Stimulated activated CD4-positive, alpha-beta T cell treated with anti-CD3 and anti-CD28 coated beads, Interleukin-15, amount 100 ng/mL, for 48 hours (primary cell): ENCODE measurements around the gene GBF1.

ENCODE experiments used
- DNase-seq, 2 donors: peaks; one replicate each; pipeline ENCODE4 v3.0.0-alpha.2; 2020; ENCODE audit warnings: low read depth in 2 of 2

The GBF1 gene

GRCh38 chr10:102394079-102394800 lies 148.9 kb downstream of the GBF1 start:
- peak; percentile 97 for DNase-seq

- peak; percentile 46 to 52 for DNase-seq
Measured at GRCh38 chr10:102394801-102395399, 149.6 kb downstream of the GBF1 start.

- peak; percentile 76 to 84 for DNase-seq
Measured at GRCh38 chr10:102395400-102396316, 150.3 kb downstream of the GBF1 start, which contains the start of gene NFKB2. NFKB2 (plus strand) TSS chr10:102395705; CDS start chr10:102395960, 255 bp downstream.

GRCh38 chr10:102396317-102396650 lies 151.0 kb downstream of the GBF1 start:
- DNase-seq = no peak

- no peak for DNase-seq
Measured at GRCh38 chr10:102396730-102397151, 151.4 kb downstream of the GBF1 start.

GRCh38 chr10:102397222-102398171 lies 152.2 kb downstream of the GBF1 start:
- DNase-seq = no peak

GRCh38 chr10:102398172-102399020 lies 153.1 kb downstream of the GBF1 start:
- DNase-seq = no peak

- peak; percentile 71 to 82 for DNase-seq
Measured at GRCh38 chr10:102399217-102400021, 154.1 kb downstream of the GBF1 start.

- no peak for DNase-seq
Measured at GRCh38 chr10:102400076-102400475, 154.7 kb downstream of the GBF1 start.

- no peak for DNase-seq
Measured at GRCh38 chr10:102400598-102401341, 155.4 kb downstream of the GBF1 start.

- no peak for DNase-seq
Measured at GRCh38 chr10:102401342-102401654, 156.0 kb downstream of the GBF1 start.

GRCh38 chr10:102401735-102402511 lies 156.6 kb downstream of the GBF1 start:
- no peak for DNase-seq

GRCh38 chr10:102402512-102402896 lies 157.2 kb downstream of the GBF1 start:
- DNase-seq = no peak

GRCh38 chr10:102403115-102403514 lies 157.8 kb downstream of the GBF1 start:
- no peak for DNase-seq

- no peak for DNase-seq
Measured at GRCh38 chr10:102404361-102405107, 159.2 kb downstream of the GBF1 start.

- no peak for DNase-seq
Measured at GRCh38 chr10:102405108-102405571, 159.8 kb downstream of the GBF1 start.

- no peak for DNase-seq
Measured at GRCh38 chr10:102405632-102406031, 160.3 kb downstream of the GBF1 start.
